ENCODE measurements around the gene CTNNA3.

CTNNA3 gene

GRCh38 chr10:66273966-66274519 lies 1422.0 kb downstream of the CTNNA3 start:
- no peaks in the 10 kb centered on the region for H3K9me3 ChIP-seq (ENCODE audit: control insufficient read depth, insufficient read depth, low read depth, low read length)
- no peak overlapping the region for H3K9ac ChIP-seq (ENCODE audit: low read length)
- no peak overlapping the region for H3K4me3 ChIP-seq (ENCODE audit: low read depth, low read length)
- H3K36me3 ChIP-seq (ENCODE audit: control insufficient read depth, insufficient read depth, low read length) = no peaks in the 10 kb centered on the region
- H3K27ac ChIP-seq (ENCODE audit: low read depth, low read length) = no peak overlapping the region
- H3K4me1 ChIP-seq (ENCODE audit: control insufficient read depth, insufficient read depth, low read length) = peaks cover 2% of the 10 kb centered on the region; the same call in 1 of the 2 replicates
- no peaks in the 10 kb centered on the region for H3K27me3 ChIP-seq (ENCODE audit: control insufficient read depth, insufficient read depth, low read length)

GRCh38 chr10:66265398-66265797 lies 1430.6 kb downstream of the CTNNA3 start:
- Histone ChIP-seq H3K27ac (ENCODE audit: low read depth, low read length) (no peak overlapping the region), H3K9ac (ENCODE audit: low read length) (no peak overlapping the region), H3K4me1 (ENCODE audit: control insufficient read depth, insufficient read depth, low read length) (peaks cover 6% of the 10 kb centered on the region; the same call in 1 of the 2 replicates), H3K27me3 (ENCODE audit: control insufficient read depth, insufficient read depth, low read length) (no peaks in the 10 kb centered on the region), H3K36me3 (ENCODE audit: control insufficient read depth, insufficient read depth, low read length) (no peaks in the 10 kb centered on the region), H3K4me3 (ENCODE audit: low read depth, low read length) (no peak overlapping the region), H3K9me3 (ENCODE audit: control insufficient read depth, insufficient read depth, low read depth, low read length) (no peaks in the 10 kb centered on the region)

GRCh38 chr10:66259836-66260235 lies 1436.2 kb downstream of the CTNNA3 start:
- Histone ChIP-seq H3K4me1 (ENCODE audit: control insufficient read depth, insufficient read depth, low read length) (no peaks in the 10 kb centered on the region), H3K36me3 (ENCODE audit: control insufficient read depth, insufficient read depth, low read length) (no peaks in the 10 kb centered on the region), H3K9me3 (ENCODE audit: control insufficient read depth, insufficient read depth, low read depth, low read length) (0 out of 2 replicates have a peak, but pooled peaks cover 2% of the 10 kb centered on the region), H3K9ac (ENCODE audit: low read length) (no peak overlapping the region), H3K4me3 (ENCODE audit: low read depth, low read length) (no peak overlapping the region), H3K27me3 (ENCODE audit: control insufficient read depth, insufficient read depth, low read length) (no peaks in the 10 kb centered on the region), H3K27ac (ENCODE audit: low read depth, low read length) (no peak overlapping the region)

- Histone ChIP-seq H3K9ac (ENCODE audit: low read length) (no peak overlapping the region), H3K27ac (ENCODE audit: low read depth, low read length) (no peak overlapping the region), H3K4me3 (ENCODE audit: low read depth, low read length) (no peak overlapping the region), H3K36me3 (ENCODE audit: control insufficient read depth, insufficient read depth, low read length) (no peaks in the 10 kb centered on the region), H3K9me3 (ENCODE audit: control insufficient read depth, insufficient read depth, low read depth, low read length) (0 out of 2 replicates have a peak, but pooled peaks cover 2% of the 10 kb centered on the region), H3K4me1 (ENCODE audit: control insufficient read depth, insufficient read depth, low read length) (no peaks in the 10 kb centered on the region), H3K27me3 (ENCODE audit: control insufficient read depth, insufficient read depth, low read length) (no peaks in the 10 kb centered on the region)
These were observed 1437.3 kb downstream of the CTNNA3 start for GRCh38 chr10:66258693-66259092.

- no peaks in the 10 kb centered on the region for H3K27me3 ChIP-seq (ENCODE audit: control insufficient read depth, insufficient read depth, low read length)
- no peak overlapping the region for H3K4me3 ChIP-seq (ENCODE audit: low read depth, low read length)
- 0 out of 2 replicates have a peak, but pooled peaks cover 2% of the 10 kb centered on the region for H3K9me3 ChIP-seq (ENCODE audit: control insufficient read depth, insufficient read depth, low read depth, low read length)
- no peak overlapping the region for H3K27ac ChIP-seq (ENCODE audit: low read depth, low read length)
- H3K9ac ChIP-seq (ENCODE audit: low read length) = no peak overlapping the region
- no peaks in the 10 kb centered on the region for H3K36me3 ChIP-seq (ENCODE audit: control insufficient read depth, insufficient read depth, low read length)
- no peaks in the 10 kb centered on the region for H3K4me1 ChIP-seq (ENCODE audit: control insufficient read depth, insufficient read depth, low read length)
These were observed 1438.2 kb downstream of the CTNNA3 start for GRCh38 chr10:66257801-66258200.

- no peak overlapping the region for H3K4me3 ChIP-seq (ENCODE audit: low read depth, low read length)
These were observed 1443.0 kb downstream of the CTNNA3 start for GRCh38 chr10:66252986-66253385.

GRCh38 chr10:66246177-66246576 lies 1449.8 kb downstream of the CTNNA3 start:
- H3K27me3 ChIP-seq (ENCODE audit: control insufficient read depth, insufficient read depth, low read length) = no peaks in the 10 kb centered on the region
- H3K27ac ChIP-seq (ENCODE audit: low read depth, low read length) = no peak overlapping the region

More at GRCh38 chr10:66252986-66253385, 1443.0 kb downstream of the CTNNA3 start:
- no peaks in the 10 kb centered on the region for H3K36me3 ChIP-seq (ENCODE audit: control insufficient read depth, insufficient read depth, low read length)
- H3K9me3 ChIP-seq (ENCODE audit: control insufficient read depth, insufficient read depth, low read depth, low read length) = 0 out of 2 replicates have a peak, but pooled peaks cover 2% of the 10 kb centered on the region
- H3K9ac ChIP-seq (ENCODE audit: low read length) = no peak overlapping the region
- H3K27ac ChIP-seq (ENCODE audit: low read depth, low read length) = no peak overlapping the region
- no peaks in the 10 kb centered on the region for H3K27me3 ChIP-seq (ENCODE audit: control insufficient read depth, insufficient read depth, low read length)
- no peaks in the 10 kb centered on the region for H3K4me1 ChIP-seq (ENCODE audit: control insufficient read depth, insufficient read depth, low read length)

GRCh38 chr10:66244953-66245352 lies 1451.0 kb downstream of the CTNNA3 start:
- no peak overlapping the region for H3K4me3 ChIP-seq (ENCODE audit: low read depth, low read length)
- no peaks in the 10 kb centered on the region for H3K9me3 ChIP-seq (ENCODE audit: control insufficient read depth, insufficient read depth, low read depth, low read length)
- H3K4me1 ChIP-seq (ENCODE audit: control insufficient read depth, insufficient read depth, low read length) = peaks cover 9% of the 10 kb centered on the region
- no peaks in the 10 kb centered on the region for H3K27me3 ChIP-seq (ENCODE audit: control insufficient read depth, insufficient read depth, low read length)
- no peak overlapping the region for H3K9ac ChIP-seq (ENCODE audit: low read length)
- H3K27ac ChIP-seq (ENCODE audit: low read depth, low read length) = no peak overlapping the region
- H3K36me3 ChIP-seq (ENCODE audit: control insufficient read depth, insufficient read depth, low read length) = no peaks in the 10 kb centered on the region

More at GRCh38 chr10:66246177-66246576, 1449.8 kb downstream of the CTNNA3 start:
- Histone ChIP-seq H3K9ac (ENCODE audit: low read length) (no peak overlapping the region), H3K9me3 (ENCODE audit: control insufficient read depth, insufficient read depth, low read depth, low read length) (no peaks in the 10 kb centered on the region), H3K4me3 (ENCODE audit: low read depth, low read length) (no peak overlapping the region), H3K36me3 (ENCODE audit: control insufficient read depth, insufficient read depth, low read length) (no peaks in the 10 kb centered on the region), H3K4me1 (ENCODE audit: control insufficient read depth, insufficient read depth, low read length) (peaks cover 9% of the 10 kb centered on the region)

- no peak overlapping the region for H3K9ac ChIP-seq (ENCODE audit: low read length)
- H3K27me3 ChIP-seq (ENCODE audit: control insufficient read depth, insufficient read depth, low read length) = no peaks in the 10 kb centered on the region
- H3K4me1 ChIP-seq (ENCODE audit: control insufficient read depth, insufficient read depth, low read length) = peaks cover 9% of the 10 kb centered on the region
- no peaks in the 10 kb centered on the region for H3K36me3 ChIP-seq (ENCODE audit: control insufficient read depth, insufficient read depth, low read length)
- H3K27ac ChIP-seq (ENCODE audit: low read depth, low read length) = no peak overlapping the region
- no peak overlapping the region for H3K4me3 ChIP-seq (ENCODE audit: low read depth, low read length)
- H3K9me3 ChIP-seq (ENCODE audit: control insufficient read depth, insufficient read depth, low read depth, low read length) = no peaks in the 10 kb centered on the region
These were observed 1453.1 kb downstream of the CTNNA3 start for GRCh38 chr10:66242885-66243284.

- Histone ChIP-seq H3K9ac (ENCODE audit: low read length) (no peak overlapping the region), H3K9me3 (ENCODE audit: control insufficient read depth, insufficient read depth, low read depth, low read length) (no peaks in the 10 kb centered on the region), H3K27ac (ENCODE audit: low read depth, low read length) (no peak overlapping the region), H3K36me3 (ENCODE audit: control insufficient read depth, insufficient read depth, low read length) (no peaks in the 10 kb centered on the region), H3K4me3 (ENCODE audit: low read depth, low read length) (no peak overlapping the region), H3K27me3 (ENCODE audit: control insufficient read depth, insufficient read depth, low read length) (no peaks in the 10 kb centered on the region), H3K4me1 (ENCODE audit: control insufficient read depth, insufficient read depth, low read length) (peaks cover 9% of the 10 kb centered on the region)
These were observed 1456.9 kb downstream of the CTNNA3 start for GRCh38 chr10:66239062-66239461.

- Histone ChIP-seq H3K36me3 (ENCODE audit: control insufficient read depth, insufficient read depth, low read length) (no peaks in the 10 kb centered on the region), H3K9ac (ENCODE audit: low read length) (no peak overlapping the region), H3K27me3 (ENCODE audit: control insufficient read depth, insufficient read depth, low read length) (no peaks in the 10 kb centered on the region), H3K27ac (ENCODE audit: low read depth, low read length) (no peak overlapping the region), H3K4me1 (ENCODE audit: control insufficient read depth, insufficient read depth, low read length) (peaks cover 9% of the 10 kb centered on the region), H3K9me3 (ENCODE audit: control insufficient read depth, insufficient read depth, low read depth, low read length) (no peaks in the 10 kb centered on the region), H3K4me3 (ENCODE audit: low read depth, low read length) (no peak overlapping the region)
These were observed 1457.7 kb downstream of the CTNNA3 start for GRCh38 chr10:66238343-66238742.

Measured in HUES6 (cell line).